K562 (cell line): ENCODE data around the gene SEC11A. TPM values are rescaled to one million over a fixed set of nuclear protein-coding genes. Genes with fewer than 3 reads are reported as not detected.

Experiments
- E2F1 ChIP-seq: sonication (generic); formaldehyde crosslinking; IDR thresholded peaks from 2 replicates; pipeline ENCODE4 v1.8.1; 2023; ENCODE audit warnings: mild to moderate bottlenecking, missing genetic modification reagents, moderate library complexity
- ESRRA ChIP-seq: fragments of 450-650 bp; IDR thresholded peaks from 2 replicates; pipeline ENCODE4 v1.6.1; 2014; ENCODE audit warnings: low read depth, mild to moderate bottlenecking, moderate library complexity, borderline replicate concordance
- KAT2B ChIP-seq: IDR thresholded peaks from one replicate; pipeline ENCODE4 v1.6.1; 2012; ENCODE audit warnings: low read depth, mild to moderate bottlenecking, control low read depth, inconsistent platforms, low read length, moderate library complexity
- KLF16 ChIP-seq: IDR thresholded peaks from 2 replicates; pipeline ENCODE4 v1.6.1; 2016; ENCODE audit warnings: antibody characterized with exemption
- OTX1 ChIP-seq: fragments of 450-650 bp; formaldehyde crosslinking; IDR thresholded peaks from 2 replicates; pipeline ENCODE4 v1.4.0; 2022; ENCODE audit warnings: mild to moderate bottlenecking
- TCF7L2 ChIP-seq: fragments of 150-350 bp; IDR thresholded peaks from 2 replicates; pipeline ENCODE4 v1.6.1; 2016; ENCODE audit warnings: low read depth, mild to moderate bottlenecking, low read length, moderate library complexity
- ZNF121 ChIP-seq: sonication (generic); formaldehyde crosslinking; conservative IDR thresholded peaks from 2 replicates; pipeline ENCODE4 v1.8.0; 2022; ENCODE audit warnings: missing genetic modification reagents
- polyA plus RNA-seq, 8 experiments: library from polyadenylated mRNA; depleted of rRNA in 4 of 8; stranded (reverse) in 5 of 8; unstranded in 3 of 8; fragments of >200 nt; fragmentation: Nextera tagmentation in 2 of 8; fragmentation: Illumina TruSeq in 1 of 8; extraction: Ambion mirVana in 2 of 8; extraction: Trizol in 1 of 8; gene quantifications; 2 replicates each; pipeline versions ENCODE4 v1.2.1 to v1.2.3, GENCODE V29; 2011 to 2014; ENCODE audit warnings: inconsistent platforms in 1 of 8, missing spikeins in 1 of 8
- total RNA-seq, 7 experiments: library from RNA; depleted of rRNA in 6 of 7; stranded (reverse); fragments of >200 nt in 6 of 7; fragmentation: Illumina TruSeq in 2 of 7; extraction: Trizol in 2 of 7; gene quantifications; 2 replicates each; pipeline versions ENCODE4 v1.2.1 to v1.2.3, GENCODE V29; 2011 to 2021; ENCODE audit warnings: low replicate concordance in 1 of 7
- TF ChIP-seq, protein P1 (sequence below): sonication (generic); formaldehyde crosslinking; IDR thresholded peaks from 2 replicates; pipeline ENCODE4 v1.8.0; 2022; ENCODE audit warnings: mild to moderate bottlenecking, missing genetic modification reagents
- TF ChIP-seq, protein P2 (sequence below): sonication (generic); formaldehyde crosslinking; IDR thresholded peaks from 2 replicates; pipeline ENCODE4 v1.8.1; 2022; ENCODE audit warnings: missing genetic modification reagents
- TF ChIP-seq, protein P3 (sequence below): fragments of 200-800 bp; sonication (Bioruptor generic); IDR thresholded peaks from 2 replicates; pipeline ENCODE4 v1.6.1; 2016; ENCODE audit warnings: missing genetic modification characterization, missing compliant biosample characterization
- TF ChIP-seq, protein P4 (sequence below): fragments of 450-650 bp; IDR thresholded peaks from 2 replicates; pipeline ENCODE4 v1.6.1; 2016; ENCODE audit warnings: antibody characterized with exemption
- TF ChIP-seq, protein P5 (sequence below): sonication (generic); formaldehyde crosslinking; IDR thresholded peaks from 2 replicates; pipeline ENCODE4 v1.8.0; 2022; ENCODE audit warnings: mild to moderate bottlenecking, missing genetic modification reagents

The SEC11A gene
- total and polyA plus RNA-seq, 9 of the 15 experiments (the other 6 are each of a cell fraction or from before 2014, with no cell fraction given) = 175 to 310 (median 229) TPM

GRCh38 chr15:84734794-84735479 lies 19.0 kb upstream of the SEC11A start (continued):
- TF ChIP-seq, protein P1, sequence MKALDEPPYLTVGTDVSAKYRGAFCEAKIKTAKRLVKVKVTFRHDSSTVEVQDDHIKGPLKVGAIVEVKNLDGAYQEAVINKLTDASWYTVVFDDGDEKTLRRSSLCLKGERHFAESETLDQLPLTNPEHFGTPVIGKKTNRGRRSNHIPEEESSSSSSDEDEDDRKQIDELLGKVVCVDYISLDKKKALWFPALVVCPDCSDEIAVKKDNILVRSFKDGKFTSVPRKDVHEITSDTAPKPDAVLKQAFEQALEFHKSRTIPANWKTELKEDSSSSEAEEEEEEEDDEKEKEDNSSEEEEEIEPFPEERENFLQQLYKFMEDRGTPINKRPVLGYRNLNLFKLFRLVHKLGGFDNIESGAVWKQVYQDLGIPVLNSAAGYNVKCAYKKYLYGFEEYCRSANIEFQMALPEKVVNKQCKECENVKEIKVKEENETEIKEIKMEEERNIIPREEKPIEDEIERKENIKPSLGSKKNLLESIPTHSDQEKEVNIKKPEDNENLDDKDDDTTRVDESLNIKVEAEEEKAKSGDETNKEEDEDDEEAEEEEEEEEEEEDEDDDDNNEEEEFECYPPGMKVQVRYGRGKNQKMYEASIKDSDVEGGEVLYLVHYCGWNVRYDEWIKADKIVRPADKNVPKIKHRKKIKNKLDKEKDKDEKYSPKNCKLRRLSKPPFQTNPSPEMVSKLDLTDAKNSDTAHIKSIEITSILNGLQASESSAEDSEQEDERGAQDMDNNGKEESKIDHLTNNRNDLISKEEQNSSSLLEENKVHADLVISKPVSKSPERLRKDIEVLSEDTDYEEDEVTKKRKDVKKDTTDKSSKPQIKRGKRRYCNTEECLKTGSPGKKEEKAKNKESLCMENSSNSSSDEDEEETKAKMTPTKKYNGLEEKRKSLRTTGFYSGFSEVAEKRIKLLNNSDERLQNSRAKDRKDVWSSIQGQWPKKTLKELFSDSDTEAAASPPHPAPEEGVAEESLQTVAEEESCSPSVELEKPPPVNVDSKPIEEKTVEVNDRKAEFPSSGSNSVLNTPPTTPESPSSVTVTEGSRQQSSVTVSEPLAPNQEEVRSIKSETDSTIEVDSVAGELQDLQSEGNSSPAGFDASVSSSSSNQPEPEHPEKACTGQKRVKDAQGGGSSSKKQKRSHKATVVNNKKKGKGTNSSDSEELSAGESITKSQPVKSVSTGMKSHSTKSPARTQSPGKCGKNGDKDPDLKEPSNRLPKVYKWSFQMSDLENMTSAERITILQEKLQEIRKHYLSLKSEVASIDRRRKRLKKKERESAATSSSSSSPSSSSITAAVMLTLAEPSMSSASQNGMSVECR (CRISPR knock-in tag) = no peak
- peak; percentile 70 for TF ChIP-seq OTX1 (CRISPR knock-in tag)
- TF ChIP-seq, protein P2, sequence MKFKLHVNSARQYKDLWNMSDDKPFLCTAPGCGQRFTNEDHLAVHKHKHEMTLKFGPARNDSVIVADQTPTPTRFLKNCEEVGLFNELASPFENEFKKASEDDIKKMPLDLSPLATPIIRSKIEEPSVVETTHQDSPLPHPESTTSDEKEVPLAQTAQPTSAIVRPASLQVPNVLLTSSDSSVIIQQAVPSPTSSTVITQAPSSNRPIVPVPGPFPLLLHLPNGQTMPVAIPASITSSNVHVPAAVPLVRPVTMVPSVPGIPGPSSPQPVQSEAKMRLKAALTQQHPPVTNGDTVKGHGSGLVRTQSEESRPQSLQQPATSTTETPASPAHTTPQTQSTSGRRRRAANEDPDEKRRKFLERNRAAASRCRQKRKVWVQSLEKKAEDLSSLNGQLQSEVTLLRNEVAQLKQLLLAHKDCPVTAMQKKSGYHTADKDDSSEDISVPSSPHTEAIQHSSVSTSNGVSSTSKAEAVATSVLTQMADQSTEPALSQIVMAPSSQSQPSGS (CRISPR knock-in tag) = no peak
- TF ChIP-seq, protein P3, sequence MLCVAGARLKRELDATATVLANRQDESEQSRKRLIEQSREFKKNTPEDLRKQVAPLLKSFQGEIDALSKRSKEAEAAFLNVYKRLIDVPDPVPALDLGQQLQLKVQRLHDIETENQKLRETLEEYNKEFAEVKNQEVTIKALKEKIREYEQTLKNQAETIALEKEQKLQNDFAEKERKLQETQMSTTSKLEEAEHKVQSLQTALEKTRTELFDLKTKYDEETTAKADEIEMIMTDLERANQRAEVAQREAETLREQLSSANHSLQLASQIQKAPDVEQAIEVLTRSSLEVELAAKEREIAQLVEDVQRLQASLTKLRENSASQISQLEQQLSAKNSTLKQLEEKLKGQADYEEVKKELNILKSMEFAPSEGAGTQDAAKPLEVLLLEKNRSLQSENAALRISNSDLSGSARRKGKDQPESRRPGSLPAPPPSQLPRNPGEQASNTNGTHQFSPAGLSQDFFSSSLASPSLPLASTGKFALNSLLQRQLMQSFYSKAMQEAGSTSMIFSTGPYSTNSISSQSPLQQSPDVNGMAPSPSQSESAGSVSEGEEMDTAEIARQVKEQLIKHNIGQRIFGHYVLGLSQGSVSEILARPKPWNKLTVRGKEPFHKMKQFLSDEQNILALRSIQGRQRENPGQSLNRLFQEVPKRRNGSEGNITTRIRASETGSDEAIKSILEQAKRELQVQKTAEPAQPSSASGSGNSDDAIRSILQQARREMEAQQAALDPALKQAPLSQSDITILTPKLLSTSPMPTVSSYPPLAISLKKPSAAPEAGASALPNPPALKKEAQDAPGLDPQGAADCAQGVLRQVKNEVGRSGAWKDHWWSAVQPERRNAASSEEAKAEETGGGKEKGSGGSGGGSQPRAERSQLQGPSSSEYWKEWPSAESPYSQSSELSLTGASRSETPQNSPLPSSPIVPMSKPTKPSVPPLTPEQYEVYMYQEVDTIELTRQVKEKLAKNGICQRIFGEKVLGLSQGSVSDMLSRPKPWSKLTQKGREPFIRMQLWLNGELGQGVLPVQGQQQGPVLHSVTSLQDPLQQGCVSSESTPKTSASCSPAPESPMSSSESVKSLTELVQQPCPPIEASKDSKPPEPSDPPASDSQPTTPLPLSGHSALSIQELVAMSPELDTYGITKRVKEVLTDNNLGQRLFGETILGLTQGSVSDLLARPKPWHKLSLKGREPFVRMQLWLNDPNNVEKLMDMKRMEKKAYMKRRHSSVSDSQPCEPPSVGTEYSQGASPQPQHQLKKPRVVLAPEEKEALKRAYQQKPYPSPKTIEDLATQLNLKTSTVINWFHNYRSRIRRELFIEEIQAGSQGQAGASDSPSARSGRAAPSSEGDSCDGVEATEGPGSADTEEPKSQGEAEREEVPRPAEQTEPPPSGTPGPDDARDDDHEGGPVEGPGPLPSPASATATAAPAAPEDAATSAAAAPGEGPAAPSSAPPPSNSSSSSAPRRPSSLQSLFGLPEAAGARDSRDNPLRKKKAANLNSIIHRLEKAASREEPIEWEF (CRISPR knock-in tag) = no peak
- TF ChIP-seq ZNF121 = no peak
- no peak for TF ChIP-seq KAT2B
- TF ChIP-seq TCF7L2 = no peak
- TF ChIP-seq, protein P4, sequence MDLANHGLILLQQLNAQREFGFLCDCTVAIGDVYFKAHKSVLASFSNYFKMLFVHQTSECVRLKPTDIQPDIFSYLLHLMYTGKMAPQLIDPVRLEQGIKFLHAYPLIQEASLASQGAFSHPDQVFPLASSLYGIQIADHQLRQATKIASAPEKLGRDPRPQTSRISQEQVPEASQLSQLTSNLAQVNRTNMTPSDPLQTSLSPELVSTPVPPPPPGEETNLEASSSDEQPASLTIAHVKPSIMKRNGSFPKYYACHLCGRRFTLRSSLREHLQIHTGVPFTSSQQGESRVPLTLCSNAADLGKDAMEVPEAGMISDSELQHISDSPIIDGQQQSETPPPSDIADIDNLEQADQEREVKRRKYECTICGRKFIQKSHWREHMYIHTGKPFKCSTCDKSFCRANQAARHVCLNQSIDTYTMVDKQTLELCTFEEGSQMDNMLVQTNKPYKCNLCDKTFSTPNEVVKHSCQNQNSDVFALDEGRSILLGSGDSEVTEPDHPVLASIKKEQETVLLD = peak; percentile 81
- TF ChIP-seq, protein P5, sequence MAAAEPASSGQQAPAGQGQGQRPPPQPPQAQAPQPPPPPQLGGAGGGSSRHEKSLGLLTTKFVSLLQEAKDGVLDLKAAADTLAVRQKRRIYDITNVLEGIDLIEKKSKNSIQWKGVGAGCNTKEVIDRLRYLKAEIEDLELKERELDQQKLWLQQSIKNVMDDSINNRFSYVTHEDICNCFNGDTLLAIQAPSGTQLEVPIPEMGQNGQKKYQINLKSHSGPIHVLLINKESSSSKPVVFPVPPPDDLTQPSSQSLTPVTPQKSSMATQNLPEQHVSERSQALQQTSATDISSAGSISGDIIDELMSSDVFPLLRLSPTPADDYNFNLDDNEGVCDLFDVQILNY = no peak
- no peak; the same call in 1 of the 2 replicates for TF ChIP-seq KLF16
- no peak for TF ChIP-seq E2F1 (CRISPR knock-in tag)
- peak; percentile 90; the same call in 1 of the 2 replicates for TF ChIP-seq ESRRA
